Measurements from ENCODE around the gene PPT2.
"Not testable (repeated sequence)": the region's sequence is repeated elsewhere in the genome, so short reads cannot be mapped to it uniquely, and the experiment has no call there.

Gene PPT2

GRCh38 chr6:32210191-32210601 is 56.3 kb downstream of the PPT2 start:
- no peak for DNase-seq (ENCODE audit: low read depth)

GRCh38 chr6:32211432-32211831 is 57.5 kb downstream of the PPT2 start:
- not testable (repeated sequence) for DNase-seq (ENCODE audit: low read depth)

GRCh38 chr6:32212076-32212760 is 58.3 kb downstream of the PPT2 start:
- DNase-seq (ENCODE audit: low read depth): no peak

Measured in stimulated activated CD8-positive, alpha-beta memory T cell treated with anti-CD3 and anti-CD28 coated beads, Interleukin-12 subunit alpha, Interleukin-12 subunit beta, amount 100 ng/mL, for 1 hour (primary cell).